ENCODE results near the gene PDCD10.

DNA sequence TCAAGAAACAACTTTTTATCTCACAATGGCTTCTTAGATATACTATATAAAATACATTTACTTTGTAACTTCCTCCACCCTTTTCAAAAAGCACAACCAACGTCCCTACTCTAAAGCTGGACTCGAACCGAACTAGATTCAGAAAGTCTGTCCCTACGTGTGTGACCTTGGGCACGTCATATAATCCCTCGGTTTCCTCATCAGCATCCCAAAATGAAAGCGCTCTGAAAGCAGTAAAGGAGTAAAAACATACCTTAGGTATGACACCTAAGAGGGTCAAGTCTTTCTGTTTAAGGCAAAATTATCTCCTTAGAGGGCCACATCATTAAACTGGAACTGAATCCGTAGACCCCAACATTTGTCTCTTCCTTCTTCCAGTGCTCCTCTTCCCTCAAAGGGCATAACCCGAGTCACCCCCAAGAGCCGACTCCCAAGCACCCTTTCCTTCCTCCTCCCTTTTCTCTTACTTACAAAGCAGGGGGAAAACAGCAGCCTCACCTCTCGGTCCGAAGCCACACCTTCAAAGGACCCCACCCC is 663 bp downstream of the PDCD10 start:
- TF ChIP-seq, protein P1, sequence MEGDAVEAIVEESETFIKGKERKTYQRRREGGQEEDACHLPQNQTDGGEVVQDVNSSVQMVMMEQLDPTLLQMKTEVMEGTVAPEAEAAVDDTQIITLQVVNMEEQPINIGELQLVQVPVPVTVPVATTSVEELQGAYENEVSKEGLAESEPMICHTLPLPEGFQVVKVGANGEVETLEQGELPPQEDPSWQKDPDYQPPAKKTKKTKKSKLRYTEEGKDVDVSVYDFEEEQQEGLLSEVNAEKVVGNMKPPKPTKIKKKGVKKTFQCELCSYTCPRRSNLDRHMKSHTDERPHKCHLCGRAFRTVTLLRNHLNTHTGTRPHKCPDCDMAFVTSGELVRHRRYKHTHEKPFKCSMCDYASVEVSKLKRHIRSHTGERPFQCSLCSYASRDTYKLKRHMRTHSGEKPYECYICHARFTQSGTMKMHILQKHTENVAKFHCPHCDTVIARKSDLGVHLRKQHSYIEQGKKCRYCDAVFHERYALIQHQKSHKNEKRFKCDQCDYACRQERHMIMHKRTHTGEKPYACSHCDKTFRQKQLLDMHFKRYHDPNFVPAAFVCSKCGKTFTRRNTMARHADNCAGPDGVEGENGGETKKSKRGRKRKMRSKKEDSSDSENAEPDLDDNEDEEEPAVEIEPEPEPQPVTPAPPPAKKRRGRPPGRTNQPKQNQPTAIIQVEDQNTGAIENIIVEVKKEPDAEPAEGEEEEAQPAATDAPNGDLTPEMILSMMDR (optimal IDR thresholded peaks at IDR 0.05 in 1 of 3, IDR thresholded peaks at IDR 0.05 in 1 of 3, conservative IDR thresholded peaks at IDR 0.05 in 1 of 3; ENCODE audit: extremely low read depth in 1 of 3, insufficient read depth in 2 of 3, low read length in 3 of 3): no peak
- TF ChIP-seq EZH2 (IDR thresholded peaks at IDR 0.05; ENCODE audit: low read length): no peak

All from keratinocyte (primary cell).